Endothelial cell (in vitro differentiated cells): ENCODE measurements around the gene MEIOC. TPM values are rescaled to one million over a fixed set of nuclear protein-coding genes. Genes with fewer than 3 reads are reported as not detected.
A peak's percentile ranks its signal among the peaks of the same experiment; 100 is the strongest.

ENCODE experiments used
- DNase-seq: peaks from one replicate; pipeline ENCODE4 v3.0.0; 2021; ENCODE audit warnings: low spot score
- H3K27ac Mint-ChIP-seq: one replicate; pipeline ENCODE4 v1.8.0; 2021; ENCODE audit warnings: mixed read lengths, inconsistent platforms; ENCODE audit not compliant: unreplicated experiment
- H3K27me3 Mint-ChIP-seq: one replicate; pipeline ENCODE4 v1.8.0; 2021; ENCODE audit warnings: mild to moderate bottlenecking, moderate library complexity, mixed read lengths, inconsistent platforms; ENCODE audit not compliant: unreplicated experiment
- H3K36me3 Mint-ChIP-seq: one replicate; pipeline ENCODE4 v1.8.0; 2021; ENCODE audit warnings: mild to moderate bottlenecking, low read depth, mixed read lengths, inconsistent platforms; ENCODE audit not compliant: unreplicated experiment
- H3K4me1 Mint-ChIP-seq: one replicate; pipeline ENCODE4 v1.8.0; 2021; ENCODE audit warnings: mild to moderate bottlenecking, mixed read lengths, inconsistent platforms; ENCODE audit not compliant: unreplicated experiment
- H3K4me3 Mint-ChIP-seq: one replicate; pipeline ENCODE4 v1.8.0; 2021; ENCODE audit warnings: mild to moderate bottlenecking, mixed read lengths, inconsistent platforms; ENCODE audit not compliant: unreplicated experiment
- H3K9me3 Mint-ChIP-seq: one replicate; pipeline ENCODE4 v1.8.0; 2021; ENCODE audit warnings: mixed read lengths, inconsistent platforms; ENCODE audit not compliant: unreplicated experiment
- total RNA-seq: library from RNA; stranded (reverse); fragmentation: NEBNext Ultra II Directional; extraction: Animal tissue kit (Norgen Biotek cat#: 25700); gene quantifications from one replicate; pipeline ENCODE4 v1.2.1, GENCODE V29; 2021; ENCODE audit not compliant: unreplicated experiment
- TF ChIP-seq, protein P1 (sequence below): fragments of 200-600 bp; sonication (generic); IDR thresholded peaks from one replicate; pipeline ENCODE4 v1.5.0; 2021; ENCODE audit warnings: antibody characterized with exemption; ENCODE audit not compliant: unreplicated experiment

The MEIOC gene
- total RNA-seq, 1 donor from 2014 or later = not detected

DNA sequence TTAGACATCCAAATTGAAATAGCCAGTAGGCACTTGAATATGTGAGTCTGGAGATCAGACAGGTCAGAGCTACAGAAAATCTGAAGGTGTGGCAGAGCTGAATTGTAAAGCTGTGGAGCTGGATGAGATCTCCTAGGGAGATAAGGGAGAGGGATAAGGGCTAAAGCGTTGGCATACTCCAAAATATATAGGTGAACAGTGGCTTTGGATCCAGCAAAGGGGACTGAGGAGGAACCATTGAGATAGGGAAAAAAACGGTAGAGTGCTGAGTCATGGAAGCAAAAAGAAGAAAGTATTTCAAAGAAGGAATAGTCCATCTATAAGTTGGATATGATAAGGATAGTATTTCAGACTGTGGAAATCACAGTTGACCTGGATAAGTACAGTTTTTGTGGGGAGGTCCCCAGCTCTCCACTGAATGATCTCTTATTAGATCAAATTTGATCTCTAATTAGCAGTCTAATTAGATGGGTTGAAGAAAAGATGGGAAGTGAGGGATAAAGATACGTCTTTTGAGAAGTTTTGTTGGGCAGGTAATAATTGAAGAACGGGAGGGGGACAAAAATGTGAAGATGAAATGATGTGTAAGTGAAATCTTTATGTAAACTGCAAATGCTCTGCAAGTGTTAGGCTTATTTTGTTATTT lies 51.6 kb downstream of the MEIOC start:
- DNase-seq = no peak
- H3K27me3 Mint-ChIP-seq = no peaks in the 10 kb centered on the region
- no peaks in the 10 kb centered on the region for H3K36me3 Mint-ChIP-seq
- TF ChIP-seq, protein P1, sequence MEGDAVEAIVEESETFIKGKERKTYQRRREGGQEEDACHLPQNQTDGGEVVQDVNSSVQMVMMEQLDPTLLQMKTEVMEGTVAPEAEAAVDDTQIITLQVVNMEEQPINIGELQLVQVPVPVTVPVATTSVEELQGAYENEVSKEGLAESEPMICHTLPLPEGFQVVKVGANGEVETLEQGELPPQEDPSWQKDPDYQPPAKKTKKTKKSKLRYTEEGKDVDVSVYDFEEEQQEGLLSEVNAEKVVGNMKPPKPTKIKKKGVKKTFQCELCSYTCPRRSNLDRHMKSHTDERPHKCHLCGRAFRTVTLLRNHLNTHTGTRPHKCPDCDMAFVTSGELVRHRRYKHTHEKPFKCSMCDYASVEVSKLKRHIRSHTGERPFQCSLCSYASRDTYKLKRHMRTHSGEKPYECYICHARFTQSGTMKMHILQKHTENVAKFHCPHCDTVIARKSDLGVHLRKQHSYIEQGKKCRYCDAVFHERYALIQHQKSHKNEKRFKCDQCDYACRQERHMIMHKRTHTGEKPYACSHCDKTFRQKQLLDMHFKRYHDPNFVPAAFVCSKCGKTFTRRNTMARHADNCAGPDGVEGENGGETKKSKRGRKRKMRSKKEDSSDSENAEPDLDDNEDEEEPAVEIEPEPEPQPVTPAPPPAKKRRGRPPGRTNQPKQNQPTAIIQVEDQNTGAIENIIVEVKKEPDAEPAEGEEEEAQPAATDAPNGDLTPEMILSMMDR = no peak
- no peaks in the 10 kb centered on the region for H3K9me3 Mint-ChIP-seq
- H3K27ac Mint-ChIP-seq = no peak overlapping the region
- no peak overlapping the region for H3K4me3 Mint-ChIP-seq
- peaks cover 2% of the 10 kb centered on the region for H3K4me1 Mint-ChIP-seq

DNA sequence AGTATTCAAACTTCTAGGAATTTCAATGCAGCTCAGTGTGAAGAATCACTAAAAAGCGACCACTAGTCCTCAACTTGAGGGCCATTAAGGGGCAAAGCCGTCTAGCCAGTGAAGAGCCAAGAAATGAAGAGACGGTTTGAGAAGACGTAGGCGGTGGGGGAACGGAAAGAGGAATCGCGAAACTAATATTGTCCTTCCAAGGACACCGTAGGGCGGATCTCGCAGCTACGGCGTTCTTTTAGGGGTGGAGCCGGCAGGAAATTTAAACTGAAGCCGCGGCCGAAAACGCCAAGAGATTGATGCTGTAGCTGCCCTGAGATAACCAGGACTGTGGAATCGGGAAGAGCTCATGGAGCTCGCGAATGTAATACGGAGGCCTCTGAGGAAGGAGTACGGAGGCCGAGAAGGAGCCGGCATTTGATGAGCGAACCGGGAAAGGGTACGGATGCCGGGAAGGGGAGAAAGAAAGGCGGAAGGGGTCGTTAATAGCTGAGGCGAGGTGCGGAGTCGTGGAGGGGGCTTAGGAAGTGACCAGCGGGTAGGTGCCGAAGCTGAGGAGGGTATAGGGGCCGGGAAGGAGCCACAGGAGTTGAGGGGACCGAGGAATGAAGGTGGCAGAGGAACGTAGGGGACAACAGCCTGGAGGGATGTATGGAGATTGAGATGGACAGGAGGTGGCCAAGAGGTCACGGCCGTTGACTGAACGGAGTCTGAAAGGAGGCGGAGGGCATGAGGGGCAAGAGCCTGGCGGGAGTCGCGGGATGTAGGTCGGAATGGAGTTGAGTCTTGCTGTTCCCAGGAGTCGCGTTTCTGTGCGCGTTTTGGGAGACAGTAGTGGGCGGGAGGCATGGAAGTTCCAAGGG lies 52.4 kb downstream of the MEIOC start, which contains the start of gene DBF4B:
Gene DBF4B (plus strand): TSS at position 265 of the 863 bp plus-strand sequence. CDS start 156 bp downstream, at position 421.
- Mint-ChIP-seq H3K4me3 (no peak within 1 kb of the TSS), H3K9me3 (no peaks in the 10 kb centered on the region), H3K27ac (no peak within 1 kb of the TSS), H3K27me3 (no peaks in the 10 kb centered on the region), H3K36me3 (no peaks in the 10 kb centered on the region), H3K4me1 (peaks cover 2% of the 10 kb centered on the region)
- DNase-seq = peak; percentile 81
- TF ChIP-seq, protein P1 = no peak

DNA sequence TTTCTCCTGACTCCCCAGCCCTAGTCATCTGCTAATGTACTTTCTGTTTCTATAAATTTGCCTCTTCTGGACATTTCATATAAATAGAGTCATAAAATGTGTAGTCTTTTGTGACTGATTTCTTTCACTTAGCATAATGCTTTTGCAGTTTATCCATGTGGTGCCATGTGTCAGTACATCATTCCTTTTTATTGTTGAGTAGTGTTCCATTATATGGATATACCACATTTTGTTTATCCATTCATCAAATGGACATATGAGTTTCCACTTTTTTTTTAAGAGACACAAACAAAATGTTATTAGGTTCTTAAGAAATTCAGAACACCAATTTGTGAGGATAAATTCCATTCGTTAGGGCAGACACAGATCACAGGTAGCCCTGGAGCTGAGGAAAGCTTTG lies 63.2 kb downstream of the MEIOC start:
- peaks cover 3% of the 10 kb centered on the region for H3K27me3 Mint-ChIP-seq
- H3K9me3 Mint-ChIP-seq = no peaks in the 10 kb centered on the region
- no peak overlapping the region for H3K27ac Mint-ChIP-seq
- TF ChIP-seq, protein P1 = no peak
- H3K4me1 Mint-ChIP-seq = no peaks in the 10 kb centered on the region
- DNase-seq = no peak
- H3K4me3 Mint-ChIP-seq = no peak overlapping the region
- peaks cover 5% of the 10 kb centered on the region for H3K36me3 Mint-ChIP-seq

DNA sequence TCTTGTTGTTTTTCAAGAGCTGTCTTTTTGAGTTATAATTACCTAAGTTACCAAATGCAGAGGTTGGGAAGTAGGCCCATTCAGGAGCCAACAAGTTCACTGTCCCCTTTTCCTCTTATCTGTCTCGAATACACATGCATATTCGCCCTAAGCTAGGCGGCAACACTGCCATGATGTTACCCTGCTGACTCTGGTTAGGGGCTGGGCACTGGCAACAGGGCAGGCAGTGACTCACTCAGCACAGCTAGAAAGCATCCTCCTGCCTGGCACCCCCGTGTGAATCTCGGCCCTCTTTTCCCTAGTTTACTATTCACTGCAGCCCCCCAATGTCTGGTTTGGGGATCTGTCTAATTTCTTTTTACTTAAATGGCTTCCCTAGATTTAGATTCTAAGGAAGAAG lies 66.0 kb downstream of the MEIOC start:
- no peaks in the 10 kb centered on the region for H3K9me3 Mint-ChIP-seq
- H3K36me3 Mint-ChIP-seq = peaks cover 5% of the 10 kb centered on the region
- peaks cover 3% of the 10 kb centered on the region for H3K27me3 Mint-ChIP-seq
- no peak for DNase-seq
- H3K4me3 Mint-ChIP-seq = no peak overlapping the region
- H3K27ac Mint-ChIP-seq = no peak overlapping the region
- TF ChIP-seq, protein P1 = no peak
- no peaks in the 10 kb centered on the region for H3K4me1 Mint-ChIP-seq

Other genes with a start within 250 kb of the MEIOC start
- gene GPATCH8, start 153.1 kb upstream of the MEIOC start, total RNA-seq = 53.3 TPM
- 12.9 TPM for gene FZD2, start 99.0 kb upstream of the MEIOC start, total RNA-seq
- 26.1 TPM for gene CCDC43, start 33.3 kb downstream of the MEIOC start, total RNA-seq
- 16.4 TPM for gene DBF4B, start 52.2 kb downstream of the MEIOC start, total RNA-seq
- gene ADAM11, start 102.5 kb downstream of the MEIOC start, total RNA-seq = 0.62 TPM
- gene GJC1, start 173.8 kb downstream of the MEIOC start, total RNA-seq = 36.5 TPM
- gene HIGD1B, start 191.4 kb downstream of the MEIOC start, total RNA-seq = not detected
- 154 TPM for gene EFTUD2, start 243.0 kb downstream of the MEIOC start, total RNA-seq